HCT116 (cell line): ENCODE data around the gene MORN2. TPM values are rescaled to one million over a fixed set of nuclear protein-coding genes. Genes with fewer than 3 reads are reported as not detected.

Experiments
- ATAC-seq: fragments of 200-7000 bp; cut with Tn5 transposase; 2 replicates; pipeline ENCODE4 v1.9.1; 2020; ENCODE audit warnings: mild to moderate bottlenecking, moderate library complexity
- BruUV-seq: library from RNA; stranded (reverse); fragments of 400-500 nt; replicated peaks from 2 replicates; lab custom pipeline; 2021; lab: Mats Ljungman, UMichigan
- CTCF ChIA-PET: fragments of 300-600 bp; sonication (Branson Sonifier 250); formaldehyde crosslinking; loops from one replicate; lab custom pipeline; 2021; ENCODE audit warnings: antibody characterized with exemption; lab: Charles Lee
- POLR2A ChIA-PET: fragments of 300-600, 350-600 bp; sonication (Branson Sonifier 250); formaldehyde crosslinking; loops from one replicate; lab custom pipeline; 2021; ENCODE audit warnings: antibody characterized with exemption; lab: Charles Lee
- RAD21 ChIA-PET, 2 experiments: fragments of 300-600 bp; sonication (Branson Sonifier 250); formaldehyde crosslinking; loops; one replicate each; lab custom pipeline; 2023; ENCODE audit warnings: low total read pairs in 2 of 2; ENCODE audit not compliant: uncharacterized antibody in 2 of 2, unreplicated experiment in 2 of 2, low non-redundant PET in 1 of 2; lab: Charles Lee
- DNase-seq: peaks from one replicate; pipeline ENCODE4 v3.0.0-alpha.2; 2010; ENCODE audit warnings: low read depth, low spot score
- H2AFZ ChIP-seq: fragments of 200-600 bp; shearing (Covaris generic), sonication (generic); 2 replicates; pipeline ENCODE4 v1.6.1; 2017; ENCODE audit warnings: low read depth, mixed run types, mixed read lengths, antibody characterized with exemption, low read length; ENCODE audit not compliant: poor library complexity, severe bottlenecking
- H3K27ac ChIP-seq: 2 replicates; pipeline ENCODE4 v1.5.1; 2012; ENCODE audit warnings: low read depth, low read length
- H3K27me3 ChIP-seq: fragments of 200-600 bp; sonication (generic); 2 replicates; pipeline ENCODE4 v1.6.1; 2016; ENCODE audit warnings: mixed run types, low read length, mixed read lengths; ENCODE audit not compliant: insufficient read depth
- H3K36me3 ChIP-seq, 2 experiments: fragments of 200-500 bp in 1 of 2; fragments of 200-600 bp in 1 of 2; sonication (Bioruptor generic) in 1 of 2; sonication (generic) in 1 of 2; 2 replicates each; pipeline versions ENCODE4 v1.5.1 to v1.6.1; 2014 to 2016; ENCODE audit warnings: low read length in 2 of 2, inconsistent platforms in 1 of 2, mixed read lengths in 1 of 2, mixed run types in 1 of 2; ENCODE audit not compliant: insufficient read depth in 2 of 2, control insufficient read depth in 1 of 2
- H3K4me1 ChIP-seq, 2 experiments: fragments of 200-600 bp in 1 of 2; sonication (generic) in 1 of 2; 2 replicates each; pipeline versions ENCODE4 v1.5.1 to v1.6.1; 2012 to 2017; ENCODE audit warnings: low read length in 2 of 2, inconsistent platforms in 1 of 2, mild to moderate bottlenecking in 1 of 2, mixed read lengths in 1 of 2, mixed run types in 1 of 2, moderate library complexity in 1 of 2; ENCODE audit not compliant: insufficient read depth in 2 of 2, control insufficient read depth in 1 of 2
- H3K4me2 ChIP-seq: fragments of 200-600 bp; sonication (generic); 2 replicates; pipeline ENCODE4 v1.6.1; 2017; ENCODE audit warnings: mixed run types, low read length, mixed read lengths
- H3K4me3 ChIP-seq, 2 experiments: fragments of 200-600 bp in 1 of 2; sonication (generic) in 1 of 2; replicated peaks in 1 of 2; 2 replicates each; pipeline ENCODE4 v1.5.1; 2011 to 2016; ENCODE audit warnings: low read length in 2 of 2, control low read depth in 1 of 2, low read depth in 1 of 2, mild to moderate bottlenecking in 1 of 2, mixed read lengths in 1 of 2, mixed run types in 1 of 2
- H3K79me2 ChIP-seq: fragments of 200-600 bp; sonication (generic); 2 replicates; pipeline ENCODE4 v1.6.1; 2017; ENCODE audit warnings: mild to moderate bottlenecking, mixed run types, low read length, moderate library complexity, mixed read lengths; ENCODE audit not compliant: insufficient read depth
- H3K9ac ChIP-seq: fragments of 200-600 bp; sonication (generic); 2 replicates; pipeline ENCODE4 v1.6.1; 2016; ENCODE audit warnings: low read length, mixed read lengths
- H3K9me2 ChIP-seq: fragments of 200-600 bp; sonication (generic), shearing (Covaris generic); 2 replicates; pipeline ENCODE4 v1.6.1; 2017; ENCODE audit warnings: mixed run types, mild to moderate bottlenecking, moderate library complexity; ENCODE audit not compliant: insufficient read depth
- H3K9me3 ChIP-seq, 2 experiments: fragments of 200-500 bp in 1 of 2; fragments of 200-600 bp in 1 of 2; sonication (Bioruptor generic) in 1 of 2; sonication (generic) in 1 of 2; 2 replicates each; pipeline ENCODE4 v1.6.1; 2014 to 2017; ENCODE audit warnings: low read length in 2 of 2, mixed read lengths in 2 of 2, inconsistent platforms in 1 of 2, low read depth in 1 of 2, mild to moderate bottlenecking in 1 of 2, mixed run types in 1 of 2, moderate library complexity in 1 of 2; ENCODE audit not compliant: control insufficient read depth in 1 of 2, insufficient read depth in 1 of 2
- H4K20me1 ChIP-seq: fragments of 200-600 bp; sonication (generic), shearing (Covaris generic); 2 replicates; pipeline ENCODE4 v1.6.1; 2017; ENCODE audit warnings: mixed run types, mild to moderate bottlenecking, moderate library complexity; ENCODE audit not compliant: insufficient read depth
- CBX3 ChIP-seq: IDR thresholded peaks from 2 replicates; pipeline ENCODE4 v1.6.1; 2012; ENCODE audit warnings: low read depth
- CEBPB ChIP-seq: IDR thresholded peaks from 2 replicates; pipeline ENCODE4 v1.6.1; 2012; ENCODE audit warnings: low read depth
- FOSL1 ChIP-seq: IDR thresholded peaks from 2 replicates; pipeline ENCODE4 v1.6.1; 2012; ENCODE audit warnings: low read depth
- SIN3A ChIP-seq: IDR thresholded peaks from 2 replicates; pipeline ENCODE4 v1.6.1; 2012; ENCODE audit warnings: low read depth
- SP1 ChIP-seq: IDR thresholded peaks from 2 replicates; pipeline ENCODE4 v1.6.1; 2012; ENCODE audit warnings: low read depth
- TCF7L2 ChIP-seq: IDR thresholded peaks from 2 replicates; pipeline ENCODE4 v1.7.0; 2011; ENCODE audit warnings: borderline replicate concordance, inconsistent platforms; ENCODE audit not compliant: insufficient read depth, insufficient read length; ENCODE audit errors: extremely low read depth
- intact Hi-C: fragments of 100-400 bp; cut with micrococcal nuclease; formaldehyde crosslinking; loops from 2 replicates; pipeline ENCODE4 v1.10.0; 2022
- total RNA-seq: library from RNA; stranded (reverse); gene quantifications from one replicate; pipeline ENCODE4 v1.2.1, GENCODE V29; 2021; ENCODE audit not compliant: unreplicated experiment

The MORN2 gene
- total RNA-seq, 1 experiment from 2014 or later: 11.9 TPM

DNA sequence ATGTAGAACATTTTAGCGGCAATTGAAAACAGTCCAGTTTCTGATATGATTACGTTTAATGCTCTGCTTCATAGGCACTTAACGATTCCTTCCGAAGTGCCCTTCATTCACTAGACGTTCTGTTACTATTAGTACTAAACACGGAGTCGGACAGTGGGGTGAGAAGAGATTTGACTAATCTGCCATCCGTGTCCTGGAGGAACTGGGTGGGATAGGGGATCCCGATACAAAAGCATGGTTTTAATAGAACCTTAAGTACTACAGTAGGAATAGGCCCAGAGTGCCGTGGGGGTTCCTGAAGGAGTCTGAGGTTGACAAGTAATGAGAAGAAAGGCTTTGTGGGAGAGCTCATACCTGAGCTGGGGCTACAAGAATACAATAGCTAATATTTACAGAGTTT lies 631 bp downstream of the MORN2 start:
- POLR2A ChIA-PET: interaction anchor here (1.2 to 1.3 kb wide), 2 partner anchors 22 to 125 kb away, joined by 3 to 6 read pairs; partner anchors contain the start of gene SRSF7

DNA sequence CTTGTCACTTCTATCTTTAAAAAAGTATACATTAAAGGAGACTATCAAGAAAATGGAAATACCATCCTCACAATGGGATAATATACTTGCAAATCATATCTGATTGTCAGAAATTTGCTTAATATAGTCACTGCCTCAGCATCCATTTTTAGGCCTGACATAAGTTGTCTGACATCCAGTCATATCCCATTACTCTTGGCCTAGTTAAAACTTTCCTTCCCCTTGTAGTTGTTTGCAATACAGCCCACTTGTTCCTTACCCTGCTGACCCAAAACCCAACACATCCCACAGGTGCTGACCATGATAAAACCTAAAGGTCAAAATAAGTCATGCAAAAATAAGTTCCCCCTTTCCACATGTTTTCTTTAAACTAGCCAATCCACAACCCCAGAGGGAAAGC lies 10.3 kb downstream of the MORN2 start:
- Histone ChIP-seq H3K9me2 (no peaks in the 10 kb centered on the region), H3K27me3 (no peaks in the 10 kb centered on the region), H3K4me1 (no peaks in the 10 kb centered on the region), H2AFZ (no peak overlapping the region), H3K9me3 (no peaks in the 10 kb centered on the region), H3K9ac (no peak overlapping the region), H4K20me1 (no peaks in the 10 kb centered on the region), H3K27ac (no peak overlapping the region), H3K4me3 (no peak overlapping the region), H3K36me3 (0 out of 4 replicates have a peak, but pooled peaks cover 0 to 3% of the 10 kb centered on the region in 2 experiments), H3K4me2 (no peak overlapping the region), H3K79me2 (no peaks in the 10 kb centered on the region)
- RAD21 ChIA-PET: no interaction called here
- TF ChIP-seq CBX3 (no peak), SP1 (no peak)
- BruUV-seq: no TSS peak
- ATAC-seq (no peak), DNase-seq (no peak)
- CTCF ChIA-PET: no interaction called here
- POLR2A ChIA-PET: no interaction called here
- intact Hi-C loops: no loop called here

More for the DNA sequence above, 631 bp downstream of the MORN2 start:
- Histone ChIP-seq H3K9me2 (no peaks in the 10 kb centered on the region), H3K4me2 (peak overlapping the region; percentile 92), H2AFZ (peak overlapping the region; percentile 20), H3K36me3 (0 out of 4 replicates have a peak, but pooled peaks cover 0 to 3% of the 10 kb centered on the region in 2 experiments), H3K79me2 (peaks cover 20% of the 10 kb centered on the region), H3K27ac (no peak overlapping the region), H4K20me1 (no peaks in the 10 kb centered on the region), H3K4me3 (peak overlapping the region; percentile 81 to 97)
- CTCF ChIA-PET: interaction anchor here (1.8 kb wide), 1 partner anchor 295 kb away, joined by 4 read pairs; no protein-coding TSS in a partner anchor
- intact Hi-C loops: no loop called here
- DNase-seq: no peak
- 0 out of 2 replicates have a peak, but pooled peaks have one; percentile 1 for ATAC-seq
- TF ChIP-seq SIN3A: no peak
- TF ChIP-seq CEBPB: no peak
- TF ChIP-seq TCF7L2: no peak
- no peak for TF ChIP-seq FOSL1
- TF ChIP-seq CBX3: no peak
- TF ChIP-seq, all 23 proteins: peak for 0
- RAD21 ChIA-PET: no interaction called here
- no TSS peak for BruUV-seq
- Histone ChIP-seq H3K9ac (peak overlapping the region; percentile 73), H3K27me3 (no peaks in the 10 kb centered on the region), H3K9me3 (no peaks in the 10 kb centered on the region), H3K4me1 (peaks cover 3 to 13% of the 10 kb centered on the region in 2 experiments; a peak in 3 of 4 replicates)
